GM19025 (cell line): ENCODE measurements around the gene RARG.

Source experiments
- ATAC-seq: cut with Tn5 transposase; IDR thresholded peaks from one replicate; pipeline ENCODE4 v1.9.1; 2021; ENCODE audit warnings: mild to moderate bottlenecking, low read depth, moderate library complexity; ENCODE audit not compliant: unreplicated experiment

RARG gene

GRCh38 chr12:53251477-53252348 is 19.7 kb upstream of the RARG start:
- peak; percentile 86 for ATAC-seq

- no peak for ATAC-seq
Observed at GRCh38 chr12:53245286-53245685, 13.3 kb upstream of the RARG start.

GRCh38 chr12:53244337-53244736 is 12.3 kb upstream of the RARG start:
- no peak for ATAC-seq

- ATAC-seq: no peak
Observed at GRCh38 chr12:53241623-53242412, 9.8 kb upstream of the RARG start.

- ATAC-seq: no peak
Observed at GRCh38 chr12:53239643-53240258, 7.7 kb upstream of the RARG start.

- ATAC-seq: no peak
Observed at GRCh38 chr12:53236443-53237111, 4.6 kb upstream of the RARG start.

GRCh38 chr12:53235742-53236442 is 3.9 kb upstream of the RARG start:
- ATAC-seq: no peak

- no peak for ATAC-seq
Observed at GRCh38 chr12:53235164-53235563, 3.2 kb upstream of the RARG start.

- no peak for ATAC-seq
Observed at GRCh38 chr12:53234271-53234914, 2.4 kb upstream of the RARG start.

- no peak for ATAC-seq
Observed at GRCh38 chr12:53233671-53234121, 1.7 kb upstream of the RARG start.

- ATAC-seq: no peak
Observed at GRCh38 chr12:53232646-53233461, 845 bp upstream of the RARG start.

GRCh38 chr12:53231671-53231920 is 413 bp downstream of the RARG start:
- ATAC-seq: no peak

- ATAC-seq: no peak
Observed at GRCh38 chr12:53230108-53230845, 1.7 kb downstream of the RARG start.

- no peak for ATAC-seq
Observed at GRCh38 chr12:53229454-53229853, 2.6 kb downstream of the RARG start.

GRCh38 chr12:53227836-53228235 is 4.2 kb downstream of the RARG start:
- ATAC-seq: no peak

- no peak for ATAC-seq
Observed at GRCh38 chr12:53227341-53227740, 4.7 kb downstream of the RARG start.

GRCh38 chr12:53226815-53227214 is 5.2 kb downstream of the RARG start:
- ATAC-seq: no peak
